ENCODE measurements around the gene POLR2E.

- no peak for TF ChIP-seq CTCF (IDR thresholded peaks at IDR 0.05)
- no peak for TF ChIP-seq POLR2AphosphoS5 (IDR thresholded peaks at IDR 0.05)
- no peak for TF ChIP-seq POLR2A (IDR thresholded peaks at IDR 0.05)
Observed at GRCh38 chr19:1057176-1057855, 37.9 kb downstream of the POLR2E start.

Data from prostate gland (tissue), 2 donors.